ENCODE data around the gene PRDM16.

The PRDM16 gene

GRCh38 chr1:3056641-3057040, 12.4 kb upstream of the PRDM16 start:
- no peak for DNase-seq

- DNase-seq = no peak
Observed at GRCh38 chr1:3058263-3059030, 10.6 kb upstream of the PRDM16 start.

GRCh38 chr1:3060127-3060526, 8.9 kb upstream of the PRDM16 start:
- no peak for DNase-seq

- no peak for DNase-seq
Observed at GRCh38 chr1:3060601-3061551, 8.1 kb upstream of the PRDM16 start.

- DNase-seq = no peak
Observed at GRCh38 chr1:3061566-3061965, 7.4 kb upstream of the PRDM16 start.

DNA sequence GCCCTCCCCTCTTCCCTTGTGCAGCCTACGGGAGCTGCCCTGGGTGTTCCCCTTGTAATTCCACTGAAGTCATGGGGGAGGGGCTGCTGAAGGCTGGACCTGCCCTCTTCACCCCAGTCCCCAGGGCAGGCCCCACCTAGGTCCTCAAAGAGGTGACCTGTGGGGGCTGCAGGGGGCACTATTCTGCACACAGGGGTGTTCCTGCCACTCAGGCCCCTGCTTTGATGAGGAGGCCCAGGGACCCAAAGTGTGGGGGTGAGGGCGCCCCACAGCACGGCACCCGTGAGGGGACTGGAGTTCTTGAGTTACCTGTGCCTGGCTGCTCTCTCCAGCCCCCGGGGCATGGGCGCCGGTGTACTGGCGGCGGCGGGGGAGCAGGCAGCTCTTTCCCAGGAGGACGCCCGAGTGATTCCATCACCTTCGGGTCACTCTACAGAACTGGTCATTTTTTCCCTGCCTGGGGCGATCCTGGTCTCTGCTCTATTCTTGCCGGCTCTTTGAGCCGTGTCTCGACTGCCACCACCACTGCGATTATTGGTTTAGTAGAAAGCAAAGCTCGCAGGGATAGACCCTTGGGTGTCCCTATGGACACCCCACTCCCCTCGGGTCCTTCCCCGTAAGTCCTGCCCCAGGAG, 6.9 kb upstream of the PRDM16 start:
- no peak for DNase-seq

- DNase-seq = no peak
Observed at GRCh38 chr1:3062616-3063378, 6.2 kb upstream of the PRDM16 start.

DNA sequence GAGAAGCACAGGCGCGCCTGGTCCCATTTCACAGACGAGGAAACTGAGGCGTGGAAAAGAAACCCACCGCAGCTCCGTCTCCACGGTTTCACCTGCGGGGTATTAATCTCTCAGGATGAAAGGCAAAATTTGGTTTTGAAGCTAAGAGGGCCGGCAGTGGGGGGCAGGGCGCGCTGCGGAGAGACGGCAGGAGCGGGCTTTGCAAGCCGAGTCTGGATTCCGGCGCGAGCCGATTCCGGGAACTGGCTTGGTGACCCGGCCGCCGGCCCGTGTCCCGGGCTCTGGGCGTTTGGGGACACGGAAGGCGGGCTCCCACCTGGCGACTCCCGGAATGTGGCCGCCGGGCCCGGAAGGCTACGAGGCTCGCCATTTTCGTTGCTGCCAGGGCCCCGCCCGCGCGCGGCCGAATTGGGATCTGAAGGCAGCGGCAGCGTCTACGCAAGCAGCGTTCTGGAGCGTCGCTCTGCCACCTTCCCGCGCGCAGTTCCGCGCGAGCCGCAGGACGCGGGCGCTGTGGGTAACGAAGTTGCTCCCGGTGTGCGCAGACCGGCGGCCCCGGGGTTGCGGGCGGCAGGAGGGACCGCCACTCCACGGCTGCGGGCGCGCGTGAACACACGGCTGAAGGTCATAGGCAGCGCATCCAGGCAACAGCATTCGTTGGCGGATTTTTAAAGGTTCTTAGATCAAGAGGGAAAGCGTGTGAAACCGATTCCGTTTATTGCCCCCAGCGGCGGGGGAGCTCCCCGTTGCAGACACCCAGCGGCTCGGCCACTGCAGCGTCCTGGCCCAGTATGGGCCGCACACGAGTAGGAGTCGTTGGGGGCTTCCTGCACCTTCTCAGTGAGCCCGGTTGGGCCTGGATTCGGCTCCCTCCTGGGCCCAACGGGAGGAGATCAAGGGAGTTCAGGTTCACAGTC, 5.4 kb upstream of the PRDM16 start:
- DNase-seq = no peak

- DNase-seq = no peak
Observed at GRCh38 chr1:3064296-3064850, 4.6 kb upstream of the PRDM16 start.

- no peak for DNase-seq
Observed at GRCh38 chr1:3064901-3065300, 4.1 kb upstream of the PRDM16 start.

DNA sequence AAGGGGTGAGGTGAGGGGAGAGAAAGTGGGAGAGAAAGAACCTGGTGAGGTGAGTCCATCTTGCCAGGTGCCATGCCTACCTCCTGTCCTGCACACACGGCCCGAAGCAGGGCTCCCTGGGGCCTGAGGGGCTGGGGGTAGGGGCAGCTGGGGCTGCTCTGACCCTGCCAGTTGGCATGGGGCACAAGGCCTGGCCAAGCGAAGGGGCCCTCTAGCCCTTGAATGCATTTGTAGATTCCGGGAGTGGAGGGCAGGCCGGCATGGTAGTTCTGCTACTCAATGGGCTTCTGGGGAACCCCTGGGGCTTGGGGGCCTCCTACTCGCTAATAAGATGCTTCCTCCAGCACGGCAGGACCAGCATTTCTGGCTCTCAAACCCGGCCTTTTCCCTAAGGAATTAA, 3.6 kb upstream of the PRDM16 start:
- DNase-seq = no peak

DNA sequence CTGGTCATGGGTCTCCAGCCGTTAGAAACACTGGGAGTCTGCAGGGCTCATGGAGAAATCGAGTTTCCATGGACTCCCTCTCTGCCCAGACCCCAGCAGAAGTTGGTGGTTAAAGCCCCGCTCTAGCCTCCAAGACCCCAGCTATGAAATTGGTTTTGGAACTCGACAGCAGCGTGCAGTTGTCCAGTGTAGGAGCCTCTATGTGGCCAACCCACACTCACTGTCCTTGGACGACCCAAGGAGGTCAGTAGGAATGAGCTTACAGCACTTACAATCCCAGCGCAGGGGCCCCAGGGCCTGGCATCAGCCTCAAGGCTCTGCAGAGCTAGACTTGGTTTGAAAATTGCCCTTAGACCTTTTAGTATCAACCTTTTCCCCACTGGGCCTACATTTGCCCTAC, 3.2 kb upstream of the PRDM16 start:
- DNase-seq = no peak

GRCh38 chr1:3066250-3066711, 2.7 kb upstream of the PRDM16 start:
- DNase-seq = no peak

DNA sequence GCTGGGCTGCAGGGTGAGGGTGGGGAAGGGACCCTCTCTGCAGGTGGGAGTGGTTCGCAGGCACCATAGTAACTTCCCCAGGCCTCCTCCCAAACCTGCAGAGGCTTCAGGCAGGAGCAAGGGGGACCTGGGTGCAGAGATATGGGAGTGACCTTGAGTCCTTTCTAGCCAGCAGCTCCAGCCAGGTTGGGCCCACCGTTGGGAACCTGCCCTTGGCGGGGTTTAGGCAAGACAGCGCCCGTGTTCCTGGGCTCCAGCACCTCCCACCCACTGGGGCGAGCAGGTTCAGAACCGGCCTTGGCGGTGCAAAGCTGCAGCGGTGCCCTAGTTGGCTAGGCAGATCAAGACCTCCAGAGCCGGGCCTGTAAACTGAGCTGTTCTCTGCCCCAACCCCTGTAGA, 2.2 kb upstream of the PRDM16 start:
- no peak for DNase-seq

DNA sequence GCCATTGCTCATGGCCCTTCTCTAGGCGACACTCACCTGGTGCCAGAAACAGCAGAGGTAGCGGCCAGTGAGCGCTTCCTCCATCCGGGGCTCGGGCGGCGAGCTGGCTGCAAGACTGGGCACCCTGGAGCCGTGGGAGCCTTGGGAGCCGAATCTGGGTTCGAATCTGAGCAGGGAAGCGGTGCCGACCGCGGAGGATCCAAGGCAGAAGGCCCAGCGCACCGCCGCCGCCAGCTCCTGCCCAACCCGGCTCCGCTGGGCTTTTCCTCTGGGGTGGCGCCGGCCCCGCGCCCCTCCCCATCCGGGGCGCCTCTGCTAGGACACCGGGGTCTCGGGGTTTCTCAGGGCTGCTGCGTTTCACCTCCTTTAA, 1.7 kb upstream of the PRDM16 start:
- no peak for DNase-seq

DNA sequence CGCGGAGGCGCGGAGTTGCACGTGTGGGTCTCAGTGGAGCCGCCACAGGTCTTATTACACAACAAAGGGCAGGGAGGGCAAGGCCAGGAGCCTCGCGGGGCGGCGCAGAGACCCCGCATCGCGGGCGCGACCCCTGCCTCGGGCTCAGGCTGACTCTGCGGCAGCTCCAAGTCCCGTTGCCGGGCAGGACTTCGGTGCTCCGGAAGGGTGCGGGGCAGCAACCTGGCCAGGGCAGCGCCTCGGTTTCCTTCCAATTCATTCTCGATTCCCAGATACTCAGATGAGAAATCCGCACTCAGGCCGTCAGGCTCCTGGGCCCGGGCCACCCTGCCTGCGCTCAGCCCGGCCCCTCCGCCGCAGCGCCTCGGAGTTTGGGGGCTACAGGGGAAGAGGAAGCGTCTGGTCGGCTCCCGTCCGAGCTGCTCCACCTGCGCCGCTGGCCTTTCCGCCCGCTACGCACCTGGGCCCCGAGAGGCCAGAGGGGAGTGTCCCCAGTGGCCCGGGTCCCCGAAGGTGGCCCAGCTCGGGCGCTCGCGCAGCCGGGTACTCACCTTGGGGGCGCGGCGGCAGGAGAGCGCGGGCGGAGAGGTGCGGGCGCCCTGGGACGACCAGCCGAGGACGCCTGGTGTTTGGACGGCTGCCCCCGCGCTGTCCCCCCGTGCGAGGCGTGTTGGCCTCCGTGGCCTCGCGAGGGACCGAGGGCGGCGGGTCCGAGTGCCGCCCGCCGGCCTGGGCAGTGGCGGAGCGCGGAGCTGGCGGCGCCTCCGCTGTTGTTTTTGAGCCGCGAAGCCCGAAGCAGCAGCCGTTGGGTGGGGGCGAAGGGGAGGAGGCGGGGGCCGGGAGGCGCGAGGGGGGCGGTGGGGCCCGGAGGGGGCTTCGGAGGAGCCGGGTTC, 1.1 kb upstream of the PRDM16 start:
- no peak for DNase-seq

- no peak for DNase-seq
Observed at GRCh38 chr1:3069491-3070308, 697 bp downstream of the PRDM16 start.

GRCh38 chr1:3070309-3070643, 1.3 kb downstream of the PRDM16 start:
- no peak for DNase-seq

All from CD4-positive, alpha-beta T cell treated with Interleukin-1 beta for 1 hour (primary cell).